ENCODE data around the gene TGFBR3.

DNA sequence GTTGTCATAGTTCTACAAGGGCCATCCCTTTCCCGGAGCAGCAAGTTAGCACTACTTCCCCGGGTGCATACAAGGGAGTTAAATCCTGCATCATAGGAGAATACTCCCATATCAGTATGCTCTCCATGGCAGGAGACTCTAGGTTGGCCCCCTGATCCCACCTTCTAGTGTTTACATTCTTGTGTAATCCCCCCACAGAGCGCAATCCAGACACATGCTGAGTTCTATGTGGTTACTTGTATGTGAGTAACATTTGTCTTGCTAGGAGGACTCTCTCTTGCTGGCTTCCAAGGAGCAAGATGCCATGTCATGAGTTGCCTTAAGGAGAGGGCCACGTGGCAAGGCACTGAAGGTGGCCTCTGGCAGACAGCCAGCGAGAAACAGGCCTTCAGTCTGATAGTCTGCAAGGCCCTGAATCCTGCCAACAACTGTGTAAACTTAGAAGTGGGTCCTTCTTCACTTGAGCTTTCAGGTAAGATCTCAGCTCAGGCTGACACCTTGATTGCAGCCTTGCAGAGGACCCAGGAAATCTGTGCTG, 230.0 kb downstream of the TGFBR3 start:
- TF ChIP-seq, protein P1, sequence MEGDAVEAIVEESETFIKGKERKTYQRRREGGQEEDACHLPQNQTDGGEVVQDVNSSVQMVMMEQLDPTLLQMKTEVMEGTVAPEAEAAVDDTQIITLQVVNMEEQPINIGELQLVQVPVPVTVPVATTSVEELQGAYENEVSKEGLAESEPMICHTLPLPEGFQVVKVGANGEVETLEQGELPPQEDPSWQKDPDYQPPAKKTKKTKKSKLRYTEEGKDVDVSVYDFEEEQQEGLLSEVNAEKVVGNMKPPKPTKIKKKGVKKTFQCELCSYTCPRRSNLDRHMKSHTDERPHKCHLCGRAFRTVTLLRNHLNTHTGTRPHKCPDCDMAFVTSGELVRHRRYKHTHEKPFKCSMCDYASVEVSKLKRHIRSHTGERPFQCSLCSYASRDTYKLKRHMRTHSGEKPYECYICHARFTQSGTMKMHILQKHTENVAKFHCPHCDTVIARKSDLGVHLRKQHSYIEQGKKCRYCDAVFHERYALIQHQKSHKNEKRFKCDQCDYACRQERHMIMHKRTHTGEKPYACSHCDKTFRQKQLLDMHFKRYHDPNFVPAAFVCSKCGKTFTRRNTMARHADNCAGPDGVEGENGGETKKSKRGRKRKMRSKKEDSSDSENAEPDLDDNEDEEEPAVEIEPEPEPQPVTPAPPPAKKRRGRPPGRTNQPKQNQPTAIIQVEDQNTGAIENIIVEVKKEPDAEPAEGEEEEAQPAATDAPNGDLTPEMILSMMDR (IDR thresholded peaks at IDR 0.05; ENCODE audit: insufficient read depth, low read depth, low read length), result no peak
- TF ChIP-seq EZH2 (IDR thresholded peaks at IDR 0.05; ENCODE audit: insufficient read depth, low read length), result no peak

All from astrocyte (in vitro differentiated cells and primary cell).